HG03460 (cell line): ENCODE measurements around the gene TGFB2.
A peak's percentile ranks its signal among the peaks of the same experiment; 100 is the strongest.

Source experiments
- ATAC-seq: cut with Tn5 transposase; IDR thresholded peaks from one replicate; pipeline ENCODE4 v1.9.1; 2021; ENCODE audit not compliant: unreplicated experiment

TGFB2 gene

DNA sequence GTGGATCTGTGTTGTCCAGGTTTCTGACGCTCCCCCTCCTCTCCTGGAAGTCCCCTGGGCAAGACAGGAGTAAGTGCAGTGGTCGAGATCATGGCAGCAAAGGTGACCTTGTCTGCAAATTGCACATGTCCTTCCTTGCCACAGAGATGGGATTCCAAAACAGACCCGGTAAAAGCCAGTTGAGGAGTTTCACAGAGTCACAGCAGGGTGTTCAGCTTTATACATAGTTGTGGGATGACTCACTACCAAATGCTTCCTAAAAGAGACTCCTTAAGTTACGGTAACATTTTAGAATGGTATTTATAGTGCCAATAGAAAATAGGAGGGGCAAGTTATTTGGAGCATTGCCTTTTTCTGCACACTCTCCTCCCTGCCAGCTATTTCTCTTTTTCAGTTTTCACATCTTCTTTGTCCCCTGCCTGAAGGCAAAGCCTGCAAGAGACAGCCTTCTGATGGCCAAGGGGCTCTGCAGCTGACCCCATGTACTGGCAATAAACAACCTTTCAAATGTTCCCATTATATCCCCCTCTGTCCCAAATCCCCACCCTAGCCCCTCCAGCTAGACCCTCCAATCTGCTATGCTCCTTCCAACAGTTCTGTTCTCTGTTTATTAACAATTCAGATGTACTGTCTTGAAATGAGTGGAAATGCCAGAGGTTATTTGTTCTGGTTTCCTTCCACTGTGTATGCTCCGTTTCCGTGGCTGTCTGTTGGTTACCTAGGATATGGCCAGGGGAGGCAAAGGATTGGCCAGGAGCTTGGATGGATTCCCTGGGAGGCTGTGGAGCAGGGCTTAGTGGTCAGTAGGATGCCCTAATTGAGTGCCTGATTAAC lies 115.0 kb downstream of the TGFB2 start:
- no peak for ATAC-seq

DNA sequence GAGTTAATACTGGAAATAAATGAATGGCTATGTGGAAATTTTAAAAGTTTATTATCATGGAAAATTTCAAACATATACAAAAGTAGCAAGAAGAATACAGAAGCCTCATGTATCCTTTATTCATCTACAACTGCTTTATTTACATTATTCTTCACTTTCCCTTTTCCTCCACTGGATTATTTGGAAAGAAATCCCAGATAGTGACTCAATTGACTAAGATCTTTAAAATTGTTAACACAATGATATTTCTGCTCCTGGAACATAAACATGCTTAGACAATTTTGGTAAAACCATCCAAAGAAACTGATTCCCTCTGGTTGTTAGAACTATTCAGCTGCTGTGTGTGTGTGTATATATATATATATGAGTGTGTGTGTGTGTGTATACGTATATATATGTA lies 116.2 kb downstream of the TGFB2 start:
- no peak for ATAC-seq

DNA sequence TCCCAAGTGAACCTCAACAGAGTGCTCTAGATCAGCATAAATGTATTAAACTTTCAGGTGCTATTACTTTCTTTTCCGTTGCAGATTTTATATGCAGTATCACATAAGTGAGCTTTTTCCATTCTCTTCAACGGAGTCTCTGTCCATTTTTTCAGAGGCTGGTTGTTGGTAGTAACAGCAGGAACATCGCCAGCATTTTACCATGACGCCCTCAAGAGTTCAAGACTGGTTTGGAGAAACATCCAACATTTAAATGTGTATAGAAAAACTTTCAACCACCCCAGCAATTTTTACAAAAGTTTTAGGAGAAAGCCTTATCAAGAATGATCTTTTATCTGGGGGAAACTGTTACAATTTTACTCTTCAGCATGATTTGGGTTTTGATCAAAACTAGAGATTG lies 117.0 kb downstream of the TGFB2 start:
- ATAC-seq = no peak

DNA sequence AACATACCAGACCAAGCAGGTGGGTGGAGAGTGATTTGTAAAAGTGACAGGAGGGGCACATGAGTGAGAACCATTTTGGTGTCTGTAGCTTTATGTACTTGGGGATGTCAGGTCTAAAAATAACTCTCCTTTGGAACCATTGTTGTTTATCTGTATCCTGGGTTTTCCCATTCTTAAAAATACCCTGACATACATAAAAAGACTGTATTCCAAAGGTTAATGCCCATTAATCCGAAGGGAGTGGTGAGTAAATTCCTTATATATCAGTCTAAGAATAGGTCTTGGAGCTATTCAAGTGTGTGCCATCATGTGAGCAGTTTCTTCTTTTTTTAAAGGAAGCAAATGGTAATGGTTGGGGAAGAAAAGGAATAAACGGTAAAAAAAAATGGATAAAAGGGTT lies 117.5 kb downstream of the TGFB2 start:
- ATAC-seq = no peak

DNA sequence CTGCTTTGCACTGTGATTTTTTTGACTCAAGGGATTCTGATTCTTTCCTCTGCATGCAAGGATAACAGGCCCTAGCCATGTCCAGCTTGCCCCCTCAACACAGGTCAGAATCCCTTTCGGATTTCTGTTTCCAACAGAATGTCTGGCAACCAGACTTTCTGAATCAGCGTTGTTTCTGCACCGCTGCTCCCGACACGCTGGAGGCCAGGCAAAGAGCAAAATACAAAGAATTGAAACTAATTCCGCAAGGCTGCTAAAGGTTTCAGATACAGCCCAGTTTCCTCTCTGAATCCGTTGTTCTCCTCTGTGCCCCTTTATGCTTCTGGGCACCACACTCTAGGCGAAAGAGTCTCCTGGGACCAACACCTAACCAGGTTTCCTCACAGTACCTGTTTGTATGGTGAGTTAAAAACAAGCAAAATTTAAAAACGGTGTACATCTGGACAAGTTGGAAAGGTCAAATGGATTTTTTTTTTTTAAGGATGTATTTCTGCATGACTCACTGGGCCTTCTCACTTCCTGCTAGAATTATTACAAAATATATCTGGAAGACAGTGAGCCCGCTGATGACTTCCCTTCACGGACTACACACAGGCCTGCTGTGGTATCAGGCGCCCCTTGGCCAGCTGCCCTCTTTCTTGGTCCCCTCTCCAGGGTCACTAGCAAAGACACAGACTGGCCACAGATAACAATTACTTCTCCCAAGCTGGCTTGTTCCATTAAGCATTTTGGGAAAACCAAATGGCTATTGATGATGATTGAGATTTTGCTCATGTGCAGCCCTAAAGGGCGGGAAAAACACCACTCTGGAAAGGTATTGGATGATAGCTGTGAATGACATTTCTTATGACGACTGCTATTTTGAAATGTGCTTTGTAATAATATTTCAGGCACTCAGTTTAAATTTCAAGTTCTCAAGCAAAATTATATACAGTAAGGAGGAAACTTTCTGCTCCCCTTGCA lies 118.3 kb downstream of the TGFB2 start:
- no peak for ATAC-seq

DNA sequence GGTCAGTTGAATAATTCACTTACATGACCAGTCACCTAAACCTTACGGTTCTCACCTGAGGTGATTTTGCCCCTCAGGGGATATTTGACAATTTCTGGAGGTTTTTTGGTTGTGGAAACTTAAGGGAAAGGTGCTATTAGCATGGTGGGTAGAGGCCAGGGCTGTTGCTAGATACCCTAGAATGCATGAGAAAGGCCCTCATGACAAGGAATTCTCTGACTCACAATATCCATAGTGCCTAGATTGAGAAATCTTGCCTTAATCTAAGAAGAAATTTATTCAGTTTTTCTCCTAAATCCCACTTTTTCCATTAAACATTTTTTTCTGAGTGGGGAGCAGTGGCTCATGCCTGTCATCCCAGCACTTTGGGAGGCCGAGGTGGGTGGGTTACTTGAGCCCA lies 119.7 kb downstream of the TGFB2 start:
- ATAC-seq = no peak

DNA sequence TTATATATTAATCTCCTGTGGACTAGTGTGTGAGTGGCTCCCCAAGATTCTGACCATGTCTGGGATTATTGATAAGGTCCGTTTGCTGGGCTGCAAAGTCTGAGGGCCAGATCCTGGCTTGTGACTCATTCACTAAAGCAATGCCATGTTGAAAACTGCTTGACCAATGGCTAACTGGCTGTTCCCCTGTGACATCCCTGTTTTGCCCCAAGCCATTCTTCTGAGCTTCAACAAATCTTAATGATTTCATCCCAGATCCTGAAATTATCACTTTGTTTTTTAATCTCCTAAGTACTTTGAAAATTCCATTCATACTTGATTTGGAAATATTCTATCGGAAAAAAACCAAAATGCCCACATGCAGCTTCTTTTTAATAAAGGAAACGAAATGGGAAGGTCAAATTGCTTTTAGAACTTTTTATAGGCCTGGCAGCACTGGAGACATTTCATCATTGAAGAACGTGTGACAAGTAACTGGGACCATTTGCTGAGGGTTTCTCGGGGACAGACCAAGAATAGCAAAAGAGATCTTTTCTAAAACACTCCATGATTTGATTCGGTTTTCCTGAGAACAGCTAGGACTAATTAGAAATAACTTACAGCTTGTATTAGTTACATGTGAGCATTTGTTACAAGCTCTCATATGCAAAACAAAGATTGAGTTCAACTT lies 121.3 kb downstream of the TGFB2 start:
- no peak for ATAC-seq

DNA sequence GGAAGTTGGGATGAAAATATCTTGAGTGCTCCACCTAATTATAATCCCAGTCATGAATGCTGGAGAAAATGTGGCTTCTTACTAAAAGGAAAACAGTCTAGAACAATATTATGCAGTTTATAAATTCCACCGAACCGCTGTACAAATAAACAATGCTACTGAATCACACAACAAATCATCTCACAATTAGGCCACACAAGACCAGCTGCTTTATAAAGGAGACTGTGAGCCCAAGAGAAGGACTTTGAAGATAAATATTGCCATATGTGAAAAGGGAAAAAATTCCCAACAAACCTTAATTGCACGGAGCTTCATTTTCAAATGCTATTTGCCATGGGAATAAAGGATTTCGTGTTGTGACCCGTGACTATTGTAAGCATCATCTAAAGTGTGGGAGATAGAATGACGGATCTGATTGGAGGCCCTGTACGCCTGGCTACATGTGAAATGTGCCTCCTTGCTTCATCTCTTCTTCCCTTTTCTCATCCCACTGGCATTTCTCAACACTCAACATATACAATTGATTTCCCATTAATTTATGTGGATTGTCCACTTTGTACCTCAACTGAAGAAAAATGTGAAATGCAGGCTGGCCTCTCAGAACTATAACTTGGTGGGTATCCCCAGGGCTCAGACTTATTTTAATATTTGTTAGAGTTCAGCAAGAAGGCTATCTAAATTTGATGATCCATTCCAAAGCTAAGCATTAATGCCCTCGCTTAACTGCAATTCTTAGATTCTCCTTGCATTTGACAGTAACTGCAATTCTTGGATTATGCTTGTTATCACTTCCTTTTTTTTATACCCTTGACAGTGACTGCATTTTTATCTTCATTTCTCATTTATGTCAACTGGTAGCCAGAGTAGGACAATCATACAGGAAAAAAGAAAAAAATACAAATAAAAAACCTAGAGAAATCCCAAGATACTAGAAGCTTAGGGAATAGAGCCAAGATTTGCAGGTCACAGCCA lies 122.3 kb downstream of the TGFB2 start:
- ATAC-seq = no peak

DNA sequence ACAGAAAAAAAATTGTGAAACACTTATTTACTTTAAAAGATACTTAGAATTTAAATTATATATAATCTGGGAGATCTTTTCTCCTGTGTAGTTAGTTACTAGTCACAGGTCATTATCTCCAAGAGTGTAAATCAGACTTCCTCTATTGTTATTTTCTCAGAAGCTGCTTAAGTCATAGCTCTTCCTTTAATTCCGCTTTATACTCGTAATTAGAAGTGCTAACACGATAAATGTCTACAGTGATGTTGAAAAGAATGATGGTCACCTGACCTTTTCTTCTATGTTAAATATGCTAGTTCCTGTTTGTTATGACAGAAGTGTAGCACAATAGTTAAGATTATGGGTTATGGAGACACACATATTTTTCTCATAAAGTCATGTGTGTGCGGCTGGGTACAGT lies 123.6 kb downstream of the TGFB2 start:
- ATAC-seq = no peak

DNA sequence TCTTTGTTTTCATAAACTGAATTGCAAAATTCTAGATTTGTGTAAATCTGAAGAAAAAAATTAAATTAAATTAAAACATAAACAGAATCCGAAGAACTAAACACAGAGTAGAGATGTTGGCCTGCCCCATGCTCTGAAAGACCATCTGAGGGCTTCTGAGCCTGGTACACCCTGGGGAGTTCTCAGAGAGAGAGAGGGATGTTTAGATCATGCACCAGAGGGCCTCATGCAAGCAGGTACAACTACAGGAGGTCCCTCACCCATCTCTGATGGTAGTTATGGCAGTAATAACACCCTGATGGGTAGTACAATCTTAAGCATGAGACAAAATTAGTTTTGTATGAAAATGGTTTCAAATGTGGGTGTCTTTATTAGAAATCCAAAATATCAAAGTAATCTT lies 127.7 kb downstream of the TGFB2 start:
- no peak for ATAC-seq

DNA sequence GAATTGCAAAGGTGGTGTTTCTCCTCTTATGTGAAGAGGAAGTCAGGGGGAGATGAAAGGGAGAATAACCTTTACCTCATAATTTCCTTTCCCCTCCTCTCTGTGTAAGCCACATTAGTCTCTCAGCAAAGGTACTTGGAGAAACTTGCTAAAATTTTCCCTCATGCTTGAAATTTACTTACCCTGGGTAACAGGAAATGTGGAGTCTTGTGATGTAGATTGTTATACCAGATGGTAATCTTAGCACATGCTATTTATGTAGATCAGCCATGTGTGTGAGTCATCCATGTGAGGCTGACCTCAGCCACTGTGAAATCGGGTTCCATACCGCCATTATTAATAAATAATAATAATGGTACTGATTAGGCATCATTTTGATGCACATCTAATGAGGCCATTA lies 128.4 kb downstream of the TGFB2 start:
- ATAC-seq = peak; percentile 66

DNA sequence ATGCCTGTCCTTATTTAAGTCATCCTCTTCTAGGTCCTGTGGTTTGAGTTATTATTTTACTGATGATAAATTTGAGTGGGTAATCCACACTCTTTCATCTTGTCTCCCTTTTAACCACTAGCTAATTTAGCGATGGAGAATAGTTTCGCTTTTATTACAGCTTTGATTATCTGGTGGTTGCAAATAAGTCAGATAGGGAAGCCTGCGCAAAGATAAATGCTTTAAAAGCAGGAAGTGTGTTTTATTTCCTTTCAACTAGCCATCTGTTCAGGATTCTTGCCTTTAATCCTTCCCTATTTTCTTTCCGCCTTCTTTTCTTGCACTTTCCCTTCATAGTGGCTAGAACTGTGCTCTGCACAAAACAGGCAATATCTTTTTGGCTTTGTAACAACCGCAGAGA lies 129.0 kb downstream of the TGFB2 start:
- ATAC-seq = no peak

DNA sequence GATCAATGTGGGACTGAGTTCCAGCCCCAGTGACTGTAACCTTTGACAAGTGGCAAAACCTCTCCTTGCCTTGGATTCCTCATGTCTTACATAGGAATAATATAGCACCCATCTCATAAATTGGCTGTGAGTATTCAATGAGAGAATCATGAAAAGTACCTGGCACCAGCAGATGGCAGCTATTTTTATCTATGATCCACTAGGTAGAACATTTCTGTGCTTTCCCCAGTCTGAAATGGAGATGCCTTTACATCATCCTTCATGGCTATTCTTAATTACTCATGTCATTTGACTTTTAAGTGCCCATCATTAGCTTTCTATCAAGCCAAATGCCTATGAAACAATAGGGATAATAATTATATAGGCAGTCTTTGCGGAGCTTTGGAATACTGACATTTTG lies 130.1 kb downstream of the TGFB2 start:
- ATAC-seq = no peak

DNA sequence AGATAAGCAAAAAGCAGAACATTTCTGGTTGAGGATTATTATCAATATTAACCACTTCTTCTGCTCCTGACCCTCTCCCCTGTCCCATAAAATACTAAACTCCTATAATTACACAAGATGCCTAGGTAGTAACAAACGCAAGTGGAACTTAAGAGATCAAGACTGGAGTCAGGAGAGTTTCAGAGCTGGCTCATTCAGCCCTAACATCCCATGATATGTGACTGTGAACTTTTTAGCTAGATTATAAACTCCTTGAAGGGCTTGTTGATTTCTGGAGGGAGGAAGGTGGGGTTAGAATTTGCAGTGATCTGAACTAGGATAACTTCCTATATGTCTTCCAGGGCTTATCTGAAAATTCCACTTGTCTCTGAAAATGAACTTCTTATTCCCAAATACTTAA lies 130.6 kb downstream of the TGFB2 start:
- ATAC-seq = no peak

DNA sequence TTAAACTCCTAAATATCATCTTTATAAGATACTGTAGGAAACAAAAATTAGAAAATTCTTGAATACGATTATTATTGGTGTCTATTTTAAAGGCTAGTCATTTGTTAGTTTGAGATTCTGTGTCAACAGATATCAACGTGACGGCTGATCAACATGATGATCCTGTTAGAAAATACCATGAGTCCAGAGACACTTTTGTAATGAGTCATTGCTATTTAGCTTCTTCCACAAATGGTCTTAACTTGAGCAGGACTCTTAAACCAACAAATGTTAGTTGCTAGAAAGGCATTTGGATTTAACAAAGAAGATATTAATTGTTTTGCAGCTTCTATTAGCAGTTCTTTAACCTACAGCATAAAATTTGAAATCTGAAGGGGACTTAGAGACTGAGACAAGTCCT lies 131.2 kb downstream of the TGFB2 start:
- no peak for ATAC-seq

DNA sequence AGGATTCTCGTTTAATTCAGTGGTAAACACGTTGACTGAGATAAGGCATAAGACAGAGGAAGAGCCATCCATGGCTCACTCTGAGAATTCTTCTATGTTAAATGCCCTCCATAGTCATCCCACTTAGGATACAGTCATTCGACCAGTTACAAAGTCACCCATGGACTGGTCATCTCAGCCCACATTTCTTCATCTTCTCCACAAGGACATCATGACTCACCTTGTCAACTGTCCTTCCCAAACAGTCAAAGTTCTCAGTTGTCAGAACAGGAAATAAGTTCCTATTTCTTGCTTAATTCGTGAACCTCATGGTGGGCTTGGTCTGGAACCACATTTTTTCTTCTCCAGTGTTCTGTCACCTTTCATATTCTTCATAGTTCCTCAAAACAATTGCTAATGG lies 133.2 kb downstream of the TGFB2 start:
- no peak for ATAC-seq

DNA sequence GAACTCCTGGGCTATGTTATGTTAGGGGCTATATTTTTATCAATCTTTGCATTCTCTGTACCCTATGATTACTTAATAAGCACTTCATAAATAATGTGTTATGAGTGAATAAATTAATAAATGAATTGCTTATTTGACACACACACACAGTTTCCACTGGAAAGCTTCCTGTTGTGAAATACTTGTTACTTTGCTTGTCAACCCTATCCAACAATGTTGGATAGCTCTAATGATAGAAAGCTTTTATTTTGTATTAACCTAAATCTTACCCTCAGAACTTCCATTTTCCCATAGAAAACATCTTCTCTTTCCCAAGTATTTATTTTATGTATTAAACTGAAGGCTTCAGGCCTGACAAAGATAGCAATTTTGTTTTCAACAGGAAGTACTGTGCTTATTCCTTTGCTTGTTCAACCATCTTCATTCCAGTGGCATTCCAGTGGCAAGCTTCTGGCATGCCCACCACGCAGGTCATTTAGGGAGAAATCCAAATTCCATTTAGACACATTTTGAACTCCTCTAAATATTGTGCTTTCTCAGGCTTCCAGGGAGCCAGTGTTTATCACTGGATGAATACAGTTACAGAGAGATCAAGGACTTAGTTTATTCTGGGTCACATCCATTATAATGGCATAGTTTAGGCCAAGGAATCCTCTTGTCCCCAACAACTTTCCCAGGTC lies 134.4 kb downstream of the TGFB2 start:
- no peak for ATAC-seq

DNA sequence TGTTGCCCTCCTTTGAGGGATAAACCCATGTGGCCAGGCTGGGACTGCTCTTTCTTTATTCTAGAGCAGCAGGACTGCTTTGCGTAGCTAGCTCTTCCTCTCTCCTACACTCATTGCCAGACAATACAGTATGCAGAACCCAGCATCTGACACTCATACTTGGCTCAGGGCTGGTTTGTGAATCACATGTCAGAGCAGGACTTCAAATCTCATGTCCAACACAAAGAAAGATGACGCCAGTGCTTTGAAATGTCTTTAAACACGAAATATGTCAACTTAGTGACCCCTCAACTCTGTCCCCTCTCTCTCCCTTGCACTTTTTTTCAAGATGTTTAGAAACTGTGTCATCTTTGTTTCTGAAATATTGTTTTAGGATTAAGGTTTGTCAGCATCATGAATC lies 135.0 kb downstream of the TGFB2 start:
- ATAC-seq = no peak

DNA sequence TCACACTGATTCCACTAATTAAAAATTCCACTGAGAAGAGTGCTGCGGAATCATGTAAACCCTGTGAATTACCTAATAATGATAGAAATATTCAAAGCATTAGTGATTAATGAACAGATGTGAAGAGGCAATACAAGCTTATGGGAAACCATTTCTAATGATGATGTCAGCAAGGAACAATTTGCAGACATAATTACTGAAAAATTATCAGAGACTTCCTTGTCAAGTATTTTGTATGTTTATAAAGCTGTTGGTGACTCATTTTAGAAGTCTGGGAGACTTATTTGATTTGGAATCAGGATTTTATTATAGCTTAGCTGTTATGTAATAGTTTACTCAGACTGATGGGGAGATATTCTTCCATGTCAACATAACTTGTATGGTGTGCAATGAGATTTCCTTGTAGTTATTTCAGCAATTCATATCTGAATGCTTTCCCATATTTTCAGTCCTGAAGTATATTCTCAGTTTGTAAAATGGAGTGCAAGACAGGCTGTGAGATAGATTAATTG lies 135.5 kb downstream of the TGFB2 start:
- ATAC-seq = no peak
